ENCODE results near the gene UBE2J2.

The UBE2J2 gene

GRCh38 chr1:1279028-1279427 lies 5.4 kb upstream of the UBE2J2 start:
- DNase-seq = no peak

DNA sequence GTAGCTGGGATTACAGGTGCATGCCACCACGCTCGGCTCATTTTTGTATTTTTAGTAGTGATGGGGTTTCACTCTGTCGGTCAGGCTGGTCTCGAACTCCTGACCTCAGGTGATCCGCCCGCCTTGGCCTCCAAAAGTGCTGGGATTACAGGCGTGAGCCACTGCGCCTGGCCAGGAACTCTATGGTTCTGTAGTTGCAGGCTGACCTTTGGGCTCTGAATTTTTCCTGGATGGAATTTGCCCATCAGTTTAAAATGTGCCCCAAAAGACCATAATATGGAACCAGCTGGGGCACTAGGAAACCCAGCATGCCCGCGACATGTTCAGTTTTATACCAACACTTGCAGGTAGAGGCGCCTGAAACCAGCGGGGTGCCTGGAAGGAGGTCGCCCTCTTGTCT lies 5.0 kb upstream of the UBE2J2 start:
- DNase-seq = no peak

DNA sequence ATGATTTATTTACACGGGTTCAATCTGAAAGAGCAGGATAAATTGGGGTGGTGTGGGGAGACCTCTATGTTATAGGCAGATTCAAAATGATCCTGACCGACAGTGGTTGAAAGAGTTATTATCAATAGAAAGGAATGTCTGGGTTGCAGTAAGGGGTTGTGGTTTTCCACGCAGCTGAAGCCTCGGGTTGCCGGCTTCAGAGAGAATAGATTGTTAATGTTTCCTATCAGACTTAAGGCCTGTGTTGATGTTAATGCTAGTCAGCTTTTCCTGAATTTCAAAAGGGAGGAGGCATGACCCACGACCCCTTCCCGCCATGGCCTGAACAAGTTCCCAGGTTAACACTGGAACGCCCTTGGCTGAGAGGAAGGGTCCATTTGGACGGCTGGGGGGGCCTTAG lies 2.2 kb upstream of the UBE2J2 start:
- DNase-seq = no peak

DNA sequence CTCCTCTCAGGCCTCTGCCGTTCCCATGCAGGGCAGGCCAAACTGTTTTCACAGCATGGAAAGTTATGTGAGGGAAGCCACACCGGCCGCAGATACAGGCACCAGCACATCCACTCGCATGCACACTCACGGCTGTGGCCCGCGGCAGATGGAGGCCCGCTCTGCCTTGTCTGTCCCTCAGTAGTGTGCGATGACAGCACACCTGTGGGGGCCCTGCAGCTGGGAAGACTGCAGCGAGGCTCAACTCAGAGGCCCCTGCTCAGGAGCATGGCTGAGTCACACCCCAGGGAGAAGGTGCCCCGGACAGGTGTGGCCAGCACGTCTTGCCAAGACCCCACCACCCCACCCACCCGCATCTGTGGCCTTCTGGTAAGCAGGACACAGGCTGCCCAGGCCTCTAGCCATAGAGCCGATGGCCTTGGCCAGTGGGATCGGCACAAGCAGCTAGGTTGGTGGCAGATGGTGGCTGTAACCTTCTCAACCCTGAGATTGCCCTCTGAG lies 1.3 kb upstream of the UBE2J2 start:
- no peak for DNase-seq

DNA sequence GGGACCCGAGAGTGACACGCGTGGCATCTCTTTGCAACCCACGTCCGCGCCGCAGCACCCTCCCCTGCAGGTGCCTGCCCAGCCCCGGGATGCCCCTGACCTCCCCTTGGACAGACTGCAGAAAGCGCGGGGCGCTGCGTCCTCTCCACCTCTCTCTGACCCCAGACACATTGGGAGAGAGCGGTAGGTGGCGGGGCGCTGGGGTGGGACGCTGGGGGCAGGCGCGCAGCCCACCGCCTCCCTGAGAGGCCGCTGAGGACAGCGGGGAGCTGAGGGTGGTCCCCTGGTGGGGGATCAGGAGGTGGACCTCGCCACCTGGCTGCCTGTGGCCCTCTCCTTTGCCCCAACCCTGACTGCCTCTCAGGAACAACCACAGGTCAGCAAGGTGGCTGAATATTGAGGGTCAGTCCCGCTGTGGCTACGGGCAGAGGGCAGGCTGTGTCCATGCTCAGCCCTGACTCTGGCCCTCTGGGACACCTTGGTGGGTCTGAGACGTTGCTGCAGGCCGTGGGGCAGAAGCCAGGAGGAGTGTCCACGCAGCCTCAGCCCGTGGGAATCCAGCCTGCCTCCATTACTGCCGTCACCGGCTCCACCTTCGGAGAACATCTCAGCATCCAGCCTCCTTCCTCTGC lies 761 bp upstream of the UBE2J2 start:
- no peak for DNase-seq

GRCh38 chr1:1273209-1273511 lies 494 bp downstream of the UBE2J2 start:
- no peak for DNase-seq

GRCh38 chr1:1272341-1273208 lies 1.1 kb downstream of the UBE2J2 start:
- DNase-seq = no peak

GRCh38 chr1:1270813-1271212 lies 2.8 kb downstream of the UBE2J2 start:
- DNase-seq = no peak

DNA sequence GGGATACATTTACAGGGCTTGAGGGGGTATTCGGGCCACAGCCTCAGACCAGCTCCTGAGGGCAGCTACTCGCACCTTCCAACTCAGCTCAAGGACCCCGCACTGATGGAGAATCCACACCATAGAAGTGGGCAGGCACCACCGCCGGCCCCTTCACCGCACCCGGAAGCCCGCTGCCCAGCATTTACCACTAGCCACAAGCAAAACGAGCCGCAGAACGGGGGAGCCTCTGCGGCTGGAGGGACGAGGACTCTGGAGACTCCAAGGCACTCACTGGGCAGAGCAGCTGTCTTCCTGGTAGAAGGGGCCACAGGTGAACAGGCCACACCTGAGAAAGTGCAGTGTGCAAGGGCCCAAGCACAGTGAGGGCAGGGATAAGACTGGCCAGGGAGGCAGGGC lies 5.4 kb downstream of the UBE2J2 start:
- no peak for DNase-seq

GRCh38 chr1:1267488-1268283 lies 6.0 kb downstream of the UBE2J2 start:
- no peak for DNase-seq

GRCh38 chr1:1264868-1265272 lies 8.8 kb downstream of the UBE2J2 start:
- no peak for DNase-seq

DNA sequence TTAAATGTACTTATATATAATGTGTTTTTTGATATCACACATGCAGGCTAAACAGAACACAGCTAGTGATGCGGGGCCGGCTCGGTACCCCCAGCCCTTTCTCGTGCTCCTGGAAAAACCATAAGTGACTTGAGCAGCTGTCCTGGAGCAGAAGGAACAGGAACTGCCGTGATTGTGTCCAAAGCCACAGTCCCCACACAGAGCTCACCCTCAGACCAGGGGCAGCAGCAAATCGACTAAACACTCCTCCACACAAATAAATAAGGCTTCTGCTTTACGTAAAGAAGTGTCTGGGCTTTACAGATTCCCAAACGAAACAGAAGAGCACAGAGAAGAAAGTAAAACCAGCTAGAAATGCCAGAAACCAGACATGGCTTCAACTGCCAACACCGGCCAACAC lies 9.6 kb downstream of the UBE2J2 start:
- no peak for DNase-seq

- no peak for DNase-seq
Measured at GRCh38 chr1:1262758-1263157, 10.9 kb downstream of the UBE2J2 start.

GRCh38 chr1:1262071-1262470 lies 11.6 kb downstream of the UBE2J2 start:
- no peak for DNase-seq

DNA sequence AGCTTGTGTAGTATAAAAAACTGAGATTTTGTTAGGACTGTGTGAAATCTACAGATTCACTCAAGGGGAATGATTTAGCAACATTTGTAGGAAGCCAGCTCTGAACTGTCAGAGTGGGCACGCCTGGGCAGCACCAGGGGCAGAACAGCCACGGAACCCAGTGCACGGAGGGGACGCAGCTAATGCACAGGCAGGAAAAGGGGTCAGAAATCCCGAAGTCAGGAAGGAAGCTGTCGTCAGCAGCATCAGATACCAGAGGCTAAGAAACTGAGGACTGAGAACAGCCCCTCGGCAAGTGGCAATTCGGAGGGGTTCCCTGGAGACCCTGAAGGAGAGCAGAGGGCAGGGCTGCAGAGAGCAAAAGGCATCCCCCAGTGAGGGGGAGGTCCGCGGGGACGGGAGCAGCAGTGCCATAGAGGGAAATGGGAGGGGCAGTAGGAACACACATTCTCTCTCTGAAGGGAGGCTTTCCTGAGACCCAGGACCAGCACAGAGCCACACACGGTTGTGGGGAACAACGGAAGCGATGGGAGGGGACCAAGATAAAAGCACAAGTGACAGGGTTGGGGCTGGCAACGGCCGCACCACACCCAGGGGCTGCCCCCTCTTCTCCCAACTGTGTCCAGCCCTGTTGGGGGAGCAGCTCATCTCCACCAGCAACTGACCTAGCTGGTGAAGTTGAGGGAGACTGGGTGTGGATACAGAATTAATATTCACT lies 12.7 kb downstream of the UBE2J2 start:
- DNase-seq = no peak

- no peak for DNase-seq
Measured at GRCh38 chr1:1259951-1260600, 13.6 kb downstream of the UBE2J2 start.

- DNase-seq = no peak
Measured at GRCh38 chr1:1259540-1259939, 14.1 kb downstream of the UBE2J2 start.

- DNase-seq = no peak
Measured at GRCh38 chr1:1259119-1259488, 14.6 kb downstream of the UBE2J2 start.

GRCh38 chr1:1256956-1257871 lies 16.4 kb downstream of the UBE2J2 start:
- no peak for DNase-seq

DNA sequence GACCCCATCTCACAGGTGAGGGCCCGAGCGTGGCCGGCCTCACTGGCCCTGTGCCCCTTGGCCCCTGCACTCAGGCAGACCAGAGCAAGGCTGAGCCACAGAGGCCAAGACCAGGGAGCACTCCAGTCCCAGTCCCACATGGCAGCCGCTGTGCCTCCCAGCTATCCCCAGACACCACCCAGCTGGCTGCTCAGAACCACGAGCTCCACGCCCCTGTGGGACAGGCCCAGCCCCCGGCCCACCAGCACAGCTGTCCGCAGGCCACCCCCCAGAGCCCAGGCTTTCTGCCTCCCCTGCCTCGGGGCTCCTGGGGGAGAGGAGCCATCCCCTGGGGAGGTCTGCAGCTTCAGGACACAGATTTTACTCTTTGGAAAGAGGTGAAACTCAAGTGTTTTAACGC lies 18.0 kb downstream of the UBE2J2 start:
- no peak for DNase-seq

GRCh38 chr1:1255078-1255477 lies 18.6 kb downstream of the UBE2J2 start:
- no peak for DNase-seq

GRCh38 chr1:1254667-1254998 lies 19.0 kb downstream of the UBE2J2 start:
- no peak for DNase-seq
